Measurements from ENCODE around the gene CAMK1D.
"Not testable (repeated sequence)": the region's sequence is repeated elsewhere in the genome, so short reads cannot be mapped to it uniquely, and the experiment has no call there.

The CAMK1D gene

GRCh38 chr10:12427276-12427675 lies 77.9 kb downstream of the CAMK1D start:
- Mint-ChIP-seq H3K36me3 (peaks cover 3 to 23% of the 10 kb centered on the region in 2 donors), H3K27me3 (no peaks in the 10 kb centered on the region), H3K9me3 (peaks cover 0 to 4% of the 10 kb centered on the region in 2 donors), H3K27ac (no peak overlapping the region), H3K4me1 (peaks cover 42 to 89% of the 10 kb centered on the region in 2 donors), H3K4me3 (no peak overlapping the region)
- ATAC-seq (replicated peaks) = no peak
- no peak for DNase-seq

- no peak overlapping the region for H3K4me3 Mint-ChIP-seq
- ATAC-seq (replicated peaks) (no peak), DNase-seq (no peak)
- peaks cover 0 to 4% of the 10 kb centered on the region in 2 donors for H3K9me3 Mint-ChIP-seq
- peaks cover 2 to 27% of the 10 kb centered on the region in 2 donors for H3K36me3 Mint-ChIP-seq
- H3K4me1 Mint-ChIP-seq = peaks cover 44 to 89% of the 10 kb centered on the region in 2 donors
- H3K27me3 Mint-ChIP-seq = no peaks in the 10 kb centered on the region
- H3K27ac Mint-ChIP-seq = no peak overlapping the region
Measured at GRCh38 chr10:12428447-12429135, 79.2 kb downstream of the CAMK1D start.

- Mint-ChIP-seq H3K36me3 (peaks cover 0 to 12% of the 10 kb centered on the region in 2 donors), H3K9me3 (no peaks in the 10 kb centered on the region), H3K27ac (no peak overlapping the region), H3K4me1 (peaks cover 36 to 89% of the 10 kb centered on the region in 2 donors), H3K27me3 (no peaks in the 10 kb centered on the region), H3K4me3 (no peak overlapping the region)
- ATAC-seq (replicated peaks) = no peak
- DNase-seq = no peak
Measured at GRCh38 chr10:12430406-12430982, 81.1 kb downstream of the CAMK1D start.

- H3K4me1 Mint-ChIP-seq = peaks cover 38 to 90% of the 10 kb centered on the region in 2 donors
Measured at GRCh38 chr10:12431151-12432101, 82.1 kb downstream of the CAMK1D start.

GRCh38 chr10:12432402-12433189 lies 83.2 kb downstream of the CAMK1D start:
- no peaks in the 10 kb centered on the region for H3K27me3 Mint-ChIP-seq
- peaks cover 39 to 96% of the 10 kb centered on the region in 2 donors for H3K4me1 Mint-ChIP-seq
- no peak overlapping the region for H3K27ac Mint-ChIP-seq
- H3K4me3 Mint-ChIP-seq = no peak overlapping the region
- peaks cover 0 to 22% of the 10 kb centered on the region in 2 donors for H3K36me3 Mint-ChIP-seq
- H3K9me3 Mint-ChIP-seq = no peaks in the 10 kb centered on the region
- no peak for DNase-seq
- no peak for ATAC-seq (replicated peaks)

More at GRCh38 chr10:12431151-12432101, 82.1 kb downstream of the CAMK1D start:
- no peaks in the 10 kb centered on the region for H3K9me3 Mint-ChIP-seq
- H3K27me3 Mint-ChIP-seq = no peaks in the 10 kb centered on the region
- H3K27ac Mint-ChIP-seq = peak overlapping the region; percentile 60
- H3K4me3 Mint-ChIP-seq = no peak overlapping the region
- DNase-seq (no peak), ATAC-seq (replicated peaks) (no peak)
- H3K36me3 Mint-ChIP-seq = peaks cover 0 to 14% of the 10 kb centered on the region in 2 donors

- Mint-ChIP-seq H3K4me1 (peaks cover 34 to 97% of the 10 kb centered on the region in 2 donors), H3K9me3 (peaks cover under 1 to 5% of the 10 kb centered on the region in 2 donors), H3K27me3 (no peaks in the 10 kb centered on the region), H3K4me3 (no peak overlapping the region), H3K36me3 (peaks cover 5 to 30% of the 10 kb centered on the region in 2 donors), H3K27ac (no peak overlapping the region)
- DNase-seq (no peak), ATAC-seq (replicated peaks) (no peak)
Measured at GRCh38 chr10:12434277-12434676, 84.9 kb downstream of the CAMK1D start.

GRCh38 chr10:12434677-12435076 lies 85.3 kb downstream of the CAMK1D start:
- Mint-ChIP-seq H3K27ac (peak overlapping the region; percentile 37), H3K36me3 (peaks cover 9 to 34% of the 10 kb centered on the region in 2 donors), H3K4me1 (peaks cover 33 to 97% of the 10 kb centered on the region in 2 donors)
- not testable (repeated sequence) for DNase-seq; H3K9me3 Mint-ChIP-seq; ATAC-seq (replicated peaks); H3K4me3 Mint-ChIP-seq; H3K27me3 Mint-ChIP-seq

- Mint-ChIP-seq H3K27ac (peak overlapping the region; percentile 43), H3K4me1 (peaks cover 28 to 90% of the 10 kb centered on the region in 2 donors), H3K27me3 (no peaks in the 10 kb centered on the region), H3K36me3 (peaks cover 12 to 35% of the 10 kb centered on the region in 2 donors), H3K4me3 (no peak overlapping the region), H3K9me3 (peaks cover 5 to 9% of the 10 kb centered on the region in 2 donors)
- DNase-seq (no peak), ATAC-seq (replicated peaks) (no peak)
Measured at GRCh38 chr10:12435348-12435747, 86.0 kb downstream of the CAMK1D start.

- Mint-ChIP-seq H3K4me3 (no peak overlapping the region), H3K36me3 (peaks cover 15 to 36% of the 10 kb centered on the region in 2 donors), H3K9me3 (peaks cover 8 to 9% of the 10 kb centered on the region in 2 donors), H3K27me3 (no peaks in the 10 kb centered on the region), H3K27ac (no peak overlapping the region), H3K4me1 (peaks cover 22 to 64% of the 10 kb centered on the region in 2 donors)
- ATAC-seq (replicated peaks) (no peak), DNase-seq (no peak)
Measured at GRCh38 chr10:12438919-12439692, 89.8 kb downstream of the CAMK1D start.

GRCh38 chr10:12439767-12440166 lies 90.4 kb downstream of the CAMK1D start:
- H3K36me3 Mint-ChIP-seq = peaks cover 15 to 39% of the 10 kb centered on the region in 2 donors
- peaks cover 23 to 64% of the 10 kb centered on the region in 2 donors for H3K4me1 Mint-ChIP-seq
- not testable (repeated sequence) for DNase-seq; ATAC-seq (replicated peaks); H3K27me3 Mint-ChIP-seq; H3K27ac Mint-ChIP-seq; H3K4me3 Mint-ChIP-seq
- H3K9me3 Mint-ChIP-seq = peaks cover 8 to 12% of the 10 kb centered on the region in 2 donors

GRCh38 chr10:12443026-12443425 lies 93.7 kb downstream of the CAMK1D start:
- Mint-ChIP-seq H3K4me1 (peaks cover 29 to 58% of the 10 kb centered on the region in 2 donors), H3K27ac (no peak overlapping the region), H3K9me3 (peaks cover 8 to 12% of the 10 kb centered on the region in 2 donors), H3K27me3 (no peaks in the 10 kb centered on the region), H3K36me3 (peaks cover 15 to 27% of the 10 kb centered on the region in 2 donors), H3K4me3 (no peak overlapping the region)
- no peak for ATAC-seq (replicated peaks)
- DNase-seq = no peak

- Mint-ChIP-seq H3K27me3 (no peaks in the 10 kb centered on the region), H3K9me3 (peaks cover 3% of the 10 kb centered on the region in 2 donors), H3K27ac (peak overlapping the region; percentile 20), H3K36me3 (peaks cover 4 to 12% of the 10 kb centered on the region in 2 donors), H3K4me1 (peaks cover 37 to 58% of the 10 kb centered on the region in 2 donors), H3K4me3 (peak overlapping the region in 1 of 2 donors; percentile 35)
- peak; percentile 24 to 28 for ATAC-seq (replicated peaks)
- DNase-seq = no peak
Measured at GRCh38 chr10:12444981-12445700, 95.8 kb downstream of the CAMK1D start.
